ENCODE data around the gene KLHL28. TPM values are rescaled to one million over a fixed set of nuclear protein-coding genes. Genes with fewer than 3 reads are reported as not detected.

KLHL28 gene
- polyA plus RNA-seq, 3 donors, result 4.1 to 16.8 (median 16.4) TPM

GRCh38 chr14:44941591-44941990 lies 20.2 kb downstream of the KLHL28 start:
- Mint-ChIP-seq H3K4me1 (no peaks in the 10 kb centered on the region), H3K27me3 (ENCODE audit: low read depth in 3 of 3) (no peaks in the 10 kb centered on the region), H3K4me3 (no peak overlapping the region), H3K27ac (peak overlapping the region in 2 of 7 donors; percentile 2 to 35), H3K9me3 (peaks cover 4 to 22% (median 7%) of the 10 kb centered on the region in 7 donors), H3K36me3 (peaks cover 66 to 77% of the 10 kb centered on the region in 2 donors)
- no peaks in the 10 kb centered on the region for H4K20me1 ChIP-seq (ENCODE audit: insufficient read depth, low read length)
- 100% methylated on average over 1 of the region's 2 CpGs for WGBS (ENCODE audit: insufficient coverage)
- peaks cover 0 to 7% of the 10 kb centered on the region in 2 donors for H3K9me3 ChIP-seq (replicated peaks in 1 of 2; ENCODE audit: control insufficient read depth in 1 of 2, insufficient read depth in 1 of 2, low read length in 2 of 2)
- intact Hi-C loops (cut with micrococcal nuclease), result no loop called here
- no peak overlapping the region for H3K9ac ChIP-seq (ENCODE audit: insufficient read depth, low read length, poor library complexity, severe bottlenecking)
- H3K79me2 ChIP-seq (ENCODE audit: insufficient read depth, low read length), result no peaks in the 10 kb centered on the region
- H3K27me3 ChIP-seq (ENCODE audit: control insufficient read depth in 2 of 2, insufficient read depth in 2 of 2, low read length in 2 of 2), result no peaks in the 10 kb centered on the region
- no peak overlapping the region for H3K4me2 ChIP-seq (replicated peaks; ENCODE audit: extremely low read depth, low read length, poor library complexity, severe bottlenecking)
- H3K4me1 ChIP-seq (ENCODE audit: control insufficient read depth in 1 of 2, insufficient read depth in 2 of 2, low read length in 2 of 2), result no peaks in the 10 kb centered on the region
- no peak overlapping the region for H3K27ac ChIP-seq (ENCODE audit: low read depth in 1 of 2, low read length in 2 of 2)
- no peak for DNase-seq
- peaks cover 43 to 79% of the 10 kb centered on the region in 2 donors for H3K36me3 ChIP-seq (replicated peaks in 1 of 2; ENCODE audit: control insufficient read depth in 1 of 2, insufficient read depth in 2 of 2, low read length in 2 of 2)
- TF ChIP-seq CTCF (IDR thresholded peaks at IDR 0.05), result no peak
- H2AFZ ChIP-seq (ENCODE audit: insufficient read depth, low read depth, low read length, poor library complexity, severe bottlenecking), result no peak overlapping the region
- no peak overlapping the region for H3K4me3 ChIP-seq (replicated peaks in 1 of 3; ENCODE audit: low read depth in 2 of 3, low read length in 3 of 3)

- Histone ChIP-seq H3K4me2 (replicated peaks; ENCODE audit: extremely low read depth, low read length, poor library complexity, severe bottlenecking) (no peak overlapping the region), H4K20me1 (ENCODE audit: insufficient read depth, low read length) (no peaks in the 10 kb centered on the region), H3K36me3 (replicated peaks in 1 of 2; ENCODE audit: control insufficient read depth in 1 of 2, insufficient read depth in 2 of 2, low read length in 2 of 2) (peaks cover 43 to 76% of the 10 kb centered on the region in 2 donors), H3K79me2 (ENCODE audit: insufficient read depth, low read length) (no peaks in the 10 kb centered on the region), H2AFZ (ENCODE audit: insufficient read depth, low read depth, low read length, poor library complexity, severe bottlenecking) (no peak overlapping the region), H3K27me3 (ENCODE audit: control insufficient read depth in 2 of 2, insufficient read depth in 2 of 2, low read length in 2 of 2) (no peaks in the 10 kb centered on the region), H3K4me3 (replicated peaks in 1 of 3; ENCODE audit: low read depth in 2 of 3, low read length in 3 of 3) (no peak overlapping the region), H3K9ac (ENCODE audit: insufficient read depth, low read length, poor library complexity, severe bottlenecking) (no peak overlapping the region), H3K9me3 (replicated peaks in 1 of 2; ENCODE audit: control insufficient read depth in 1 of 2, insufficient read depth in 1 of 2, low read length in 2 of 2) (peaks cover 0 to 7% of the 10 kb centered on the region in 2 donors), H3K4me1 (ENCODE audit: control insufficient read depth in 1 of 2, insufficient read depth in 2 of 2, low read length in 2 of 2) (no peaks in the 10 kb centered on the region), H3K27ac (ENCODE audit: low read depth in 1 of 2, low read length in 2 of 2) (no peak overlapping the region)
- intact Hi-C loops (cut with micrococcal nuclease), result no loop called here
- H3K4me1 Mint-ChIP-seq, result no peaks in the 10 kb centered on the region
- no CpG with 5 or more reads among the region's 6 CpGs for WGBS (ENCODE audit: insufficient coverage)
- TF ChIP-seq CTCF (IDR thresholded peaks at IDR 0.05), result no peak
- H3K27ac Mint-ChIP-seq, result no peak overlapping the region
- no peak overlapping the region for H3K4me3 Mint-ChIP-seq
- no peak for DNase-seq
- H3K36me3 Mint-ChIP-seq, result peaks cover 72 to 78% of the 10 kb centered on the region in 2 donors
- no peaks in the 10 kb centered on the region for H3K27me3 Mint-ChIP-seq (ENCODE audit: low read depth in 3 of 3)
- peaks cover 4 to 22% (median 7%) of the 10 kb centered on the region in 7 donors for H3K9me3 Mint-ChIP-seq
Measured at GRCh38 chr14:44940944-44941343, 20.8 kb downstream of the KLHL28 start.

Data from CD14-positive monocyte (primary cell).